GM23338 (cell line): ENCODE results near the gene RBBP4. TPM values are rescaled to one million over a fixed set of nuclear protein-coding genes. Genes with fewer than 3 reads are reported as not detected.

Experiments used
- ATAC-seq: fragments of 200-7000 bp; cut with Tn5 transposase; 3 replicates; pipeline ENCODE4 v1.9.1; 2020
- DNase-seq: peaks from one replicate; pipeline ENCODE4 v3.0.0-alpha.2; 2015; ENCODE audit warnings: low spot score
- H2AFZ ChIP-seq: fragments of 200-600 bp; sonication (generic); 2 replicates; pipeline ENCODE4 v1.8.0; 2016; ENCODE audit warnings: antibody characterized with exemption, mild to moderate bottlenecking, moderate library complexity
- H3F3A ChIP-seq: fragments of 200-600 bp; sonication (generic); replicated peaks from 2 replicates; pipeline ENCODE4 v1.8.0; 2017; ENCODE audit warnings: antibody characterized with exemption, mixed run types, low read depth
- H3K27ac ChIP-seq: fragments of 200-600 bp; sonication (generic); 2 replicates; pipeline ENCODE4 v1.6.1; 2016; ENCODE audit warnings: low read depth
- H3K27me3 ChIP-seq: fragments of 200-600 bp; sonication (generic); 2 replicates; pipeline ENCODE4 v1.8.0; 2016; ENCODE audit warnings: mild to moderate bottlenecking, mixed run types, moderate library complexity; ENCODE audit not compliant: insufficient read depth
- H3K36me3 ChIP-seq: fragments of 200-600 bp; sonication (generic); 2 replicates; pipeline ENCODE4 v1.8.0; 2016; ENCODE audit warnings: mild to moderate bottlenecking; ENCODE audit not compliant: insufficient read depth
- H3K4me1 ChIP-seq: fragments of 200-600 bp; sonication (generic); 2 replicates; pipeline ENCODE4 v1.8.0; 2016; ENCODE audit warnings: mild to moderate bottlenecking, moderate library complexity; ENCODE audit not compliant: insufficient read depth
- H3K4me2 ChIP-seq: fragments of 200-600 bp; sonication (generic); 2 replicates; pipeline ENCODE4 v1.7.1; 2017; ENCODE audit warnings: mixed run types
- H3K4me3 ChIP-seq: fragments of 200-600 bp; sonication (generic); 2 replicates; pipeline ENCODE4 v1.6.1; 2016; ENCODE audit warnings: mixed run types
- H3K79me2 ChIP-seq: fragments of 200-600 bp; sonication (generic); replicated peaks from 2 replicates; pipeline ENCODE4 v1.8.0; 2017; ENCODE audit warnings: mild to moderate bottlenecking; ENCODE audit not compliant: insufficient read depth
- H3K9me2 ChIP-seq: fragments of 200-600 bp; sonication (generic); 2 replicates; pipeline ENCODE4 v1.8.0; 2017; ENCODE audit not compliant: insufficient read depth
- H4K20me1 ChIP-seq: fragments of 200-600 bp; sonication (generic); replicated peaks from 2 replicates; pipeline ENCODE4 v1.8.0; 2017; ENCODE audit warnings: mild to moderate bottlenecking; ENCODE audit not compliant: insufficient read depth
- H3K27ac Mint-ChIP-seq: 2 replicates; pipeline ENCODE4 v1.8.0; 2020; ENCODE audit warnings: inconsistent platforms, mild to moderate bottlenecking, moderate library complexity, mixed read lengths
- H3K27me3 Mint-ChIP-seq: 3 replicates; pipeline ENCODE4 v1.8.0; 2022; ENCODE audit warnings: low read depth, mild to moderate bottlenecking, moderate library complexity, mixed read lengths, inconsistent platforms; ENCODE audit not compliant: insufficient read depth, poor library complexity
- H3K36me3 Mint-ChIP-seq: 3 replicates; pipeline ENCODE4 v1.8.0; 2021; ENCODE audit warnings: low read depth, mild to moderate bottlenecking, inconsistent platforms, moderate library complexity, mixed read lengths
- H3K4me1 Mint-ChIP-seq: 3 replicates; pipeline ENCODE4 v1.8.0; 2020; ENCODE audit warnings: mild to moderate bottlenecking, inconsistent platforms, mixed read lengths
- H3K4me3 Mint-ChIP-seq: 3 replicates; pipeline ENCODE4 v1.8.0; 2021; ENCODE audit warnings: moderate library complexity, mild to moderate bottlenecking, inconsistent platforms, mixed read lengths
- H3K9me3 Mint-ChIP-seq: 3 replicates; pipeline ENCODE4 v1.8.0; 2020; ENCODE audit warnings: moderate library complexity, mild to moderate bottlenecking, inconsistent platforms, mixed read lengths
- CREB1 ChIP-seq: fragments of 250-450 bp; sonication (Bioruptor Pico); IDR thresholded peaks from 2 replicates; pipeline ENCODE4 v1.5.0; 2020; ENCODE audit warnings: low read depth, mild to moderate bottlenecking, moderate library complexity
- EZH2 ChIP-seq: fragments of 200-600 bp; sonication (generic); IDR thresholded peaks from one replicate; pipeline ENCODE4 v1.8.0; 2017; ENCODE audit warnings: antibody characterized with exemption, mild to moderate bottlenecking, low read depth; ENCODE audit not compliant: unreplicated experiment
- EZH2phosphoT487 ChIP-seq: fragments of 200-600 bp; sonication (generic); IDR thresholded peaks from one replicate; pipeline ENCODE4 v1.8.1; 2018; ENCODE audit warnings: antibody characterized with exemption; ENCODE audit not compliant: unreplicated experiment
- JUNB ChIP-seq: IDR thresholded peaks from one replicate; pipeline ENCODE4 v1.6.1; 2016; ENCODE audit warnings: antibody characterized with exemption; ENCODE audit not compliant: unreplicated experiment
- NANOG ChIP-seq: IDR thresholded peaks from 2 replicates; pipeline ENCODE4 v1.6.1; 2016; ENCODE audit warnings: antibody characterized with exemption, borderline replicate concordance
- POLR2AphosphoS5 ChIP-seq: IDR thresholded peaks from 2 replicates; pipeline ENCODE4 v1.6.1; 2016; ENCODE audit warnings: antibody characterized with exemption, low read depth
- STAT1 ChIP-seq: IDR thresholded peaks from one replicate; pipeline ENCODE4 v1.6.1; 2016; ENCODE audit warnings: antibody characterized with exemption; ENCODE audit not compliant: unreplicated experiment
- ZNF114 ChIP-seq: fragments of 250-450 bp; sonication (Bioruptor Pico); IDR thresholded peaks from 2 replicates; pipeline ENCODE4 v1.5.0; 2020; ENCODE audit warnings: mild to moderate bottlenecking, moderate library complexity
- ZNF331 ChIP-seq: fragments of 250-450 bp; sonication (Bioruptor Pico); IDR thresholded peaks from 2 replicates; pipeline ENCODE4 v1.5.0; 2020; ENCODE audit warnings: low read depth, mild to moderate bottlenecking, moderate library complexity
- polyA plus RNA-seq: library from polyadenylated mRNA; unstranded; fragments of >200 nt; fragmentation: Nextera tagmentation; extraction: Ambion mirVana; gene quantifications from 2 replicates; pipeline ENCODE4 v1.2.1, GENCODE V29; 2016
- total RNA-seq: library from RNA; depleted of rRNA; stranded (reverse); fragments of >200 nt; shearing (Covaris generic); gene quantifications from 2 replicates; pipeline ENCODE4 v1.2.3, GENCODE V29; 2014
- TF ChIP-seq, protein P1 (sequence below): fragments of 250-450 bp; sonication (Bioruptor Pico); IDR thresholded peaks from 2 replicates; pipeline ENCODE4 v1.5.0; 2020; ENCODE audit warnings: mild to moderate bottlenecking, moderate library complexity
- TF ChIP-seq, protein P2 (sequence below): IDR thresholded peaks from 2 replicates; pipeline ENCODE4 v1.6.1; 2016; ENCODE audit warnings: antibody characterized with exemption
- TF ChIP-seq, protein P3 (sequence below): IDR thresholded peaks from one replicate; pipeline ENCODE4 v1.6.1; 2018; ENCODE audit warnings: antibody characterized with exemption; ENCODE audit not compliant: unreplicated experiment
- TF ChIP-seq, protein P4 (sequence below), 2 experiments: fragments of 200-600 bp in 1 of 2; sonication (generic) in 1 of 2; conservative IDR thresholded peaks; 2 replicates each; pipeline versions ENCODE4 v1.5.1 to v1.6.1; 2016 to 2017; ENCODE audit warnings: antibody characterized with exemption in 2 of 2, low read depth in 2 of 2, mild to moderate bottlenecking in 2 of 2, moderate library complexity in 1 of 2

Gene RBBP4
- total and polyA plus RNA-seq, 2 experiments from 2014 or later = 262 to 312 TPM

DNA sequence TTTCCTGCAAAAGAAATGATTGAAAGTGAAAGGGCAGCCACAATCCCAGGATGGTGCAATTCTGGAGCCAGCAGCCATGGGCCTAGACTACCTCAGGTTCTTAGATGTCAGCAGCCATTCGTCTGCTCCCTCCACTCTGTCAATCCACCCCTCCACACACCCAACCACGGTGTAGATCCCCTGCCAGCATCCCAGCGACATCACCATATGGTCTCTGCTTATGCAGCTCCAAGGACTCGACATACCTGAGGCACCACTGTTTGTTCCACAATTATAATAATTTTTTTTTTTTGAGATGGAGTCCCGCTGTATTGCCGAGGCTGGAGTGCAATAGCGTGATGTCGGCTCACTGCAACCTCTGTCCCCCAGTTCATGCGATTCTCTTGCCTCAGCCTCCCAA, 45.0 kb downstream of the RBBP4 start:
- TF ChIP-seq, protein P1, sequence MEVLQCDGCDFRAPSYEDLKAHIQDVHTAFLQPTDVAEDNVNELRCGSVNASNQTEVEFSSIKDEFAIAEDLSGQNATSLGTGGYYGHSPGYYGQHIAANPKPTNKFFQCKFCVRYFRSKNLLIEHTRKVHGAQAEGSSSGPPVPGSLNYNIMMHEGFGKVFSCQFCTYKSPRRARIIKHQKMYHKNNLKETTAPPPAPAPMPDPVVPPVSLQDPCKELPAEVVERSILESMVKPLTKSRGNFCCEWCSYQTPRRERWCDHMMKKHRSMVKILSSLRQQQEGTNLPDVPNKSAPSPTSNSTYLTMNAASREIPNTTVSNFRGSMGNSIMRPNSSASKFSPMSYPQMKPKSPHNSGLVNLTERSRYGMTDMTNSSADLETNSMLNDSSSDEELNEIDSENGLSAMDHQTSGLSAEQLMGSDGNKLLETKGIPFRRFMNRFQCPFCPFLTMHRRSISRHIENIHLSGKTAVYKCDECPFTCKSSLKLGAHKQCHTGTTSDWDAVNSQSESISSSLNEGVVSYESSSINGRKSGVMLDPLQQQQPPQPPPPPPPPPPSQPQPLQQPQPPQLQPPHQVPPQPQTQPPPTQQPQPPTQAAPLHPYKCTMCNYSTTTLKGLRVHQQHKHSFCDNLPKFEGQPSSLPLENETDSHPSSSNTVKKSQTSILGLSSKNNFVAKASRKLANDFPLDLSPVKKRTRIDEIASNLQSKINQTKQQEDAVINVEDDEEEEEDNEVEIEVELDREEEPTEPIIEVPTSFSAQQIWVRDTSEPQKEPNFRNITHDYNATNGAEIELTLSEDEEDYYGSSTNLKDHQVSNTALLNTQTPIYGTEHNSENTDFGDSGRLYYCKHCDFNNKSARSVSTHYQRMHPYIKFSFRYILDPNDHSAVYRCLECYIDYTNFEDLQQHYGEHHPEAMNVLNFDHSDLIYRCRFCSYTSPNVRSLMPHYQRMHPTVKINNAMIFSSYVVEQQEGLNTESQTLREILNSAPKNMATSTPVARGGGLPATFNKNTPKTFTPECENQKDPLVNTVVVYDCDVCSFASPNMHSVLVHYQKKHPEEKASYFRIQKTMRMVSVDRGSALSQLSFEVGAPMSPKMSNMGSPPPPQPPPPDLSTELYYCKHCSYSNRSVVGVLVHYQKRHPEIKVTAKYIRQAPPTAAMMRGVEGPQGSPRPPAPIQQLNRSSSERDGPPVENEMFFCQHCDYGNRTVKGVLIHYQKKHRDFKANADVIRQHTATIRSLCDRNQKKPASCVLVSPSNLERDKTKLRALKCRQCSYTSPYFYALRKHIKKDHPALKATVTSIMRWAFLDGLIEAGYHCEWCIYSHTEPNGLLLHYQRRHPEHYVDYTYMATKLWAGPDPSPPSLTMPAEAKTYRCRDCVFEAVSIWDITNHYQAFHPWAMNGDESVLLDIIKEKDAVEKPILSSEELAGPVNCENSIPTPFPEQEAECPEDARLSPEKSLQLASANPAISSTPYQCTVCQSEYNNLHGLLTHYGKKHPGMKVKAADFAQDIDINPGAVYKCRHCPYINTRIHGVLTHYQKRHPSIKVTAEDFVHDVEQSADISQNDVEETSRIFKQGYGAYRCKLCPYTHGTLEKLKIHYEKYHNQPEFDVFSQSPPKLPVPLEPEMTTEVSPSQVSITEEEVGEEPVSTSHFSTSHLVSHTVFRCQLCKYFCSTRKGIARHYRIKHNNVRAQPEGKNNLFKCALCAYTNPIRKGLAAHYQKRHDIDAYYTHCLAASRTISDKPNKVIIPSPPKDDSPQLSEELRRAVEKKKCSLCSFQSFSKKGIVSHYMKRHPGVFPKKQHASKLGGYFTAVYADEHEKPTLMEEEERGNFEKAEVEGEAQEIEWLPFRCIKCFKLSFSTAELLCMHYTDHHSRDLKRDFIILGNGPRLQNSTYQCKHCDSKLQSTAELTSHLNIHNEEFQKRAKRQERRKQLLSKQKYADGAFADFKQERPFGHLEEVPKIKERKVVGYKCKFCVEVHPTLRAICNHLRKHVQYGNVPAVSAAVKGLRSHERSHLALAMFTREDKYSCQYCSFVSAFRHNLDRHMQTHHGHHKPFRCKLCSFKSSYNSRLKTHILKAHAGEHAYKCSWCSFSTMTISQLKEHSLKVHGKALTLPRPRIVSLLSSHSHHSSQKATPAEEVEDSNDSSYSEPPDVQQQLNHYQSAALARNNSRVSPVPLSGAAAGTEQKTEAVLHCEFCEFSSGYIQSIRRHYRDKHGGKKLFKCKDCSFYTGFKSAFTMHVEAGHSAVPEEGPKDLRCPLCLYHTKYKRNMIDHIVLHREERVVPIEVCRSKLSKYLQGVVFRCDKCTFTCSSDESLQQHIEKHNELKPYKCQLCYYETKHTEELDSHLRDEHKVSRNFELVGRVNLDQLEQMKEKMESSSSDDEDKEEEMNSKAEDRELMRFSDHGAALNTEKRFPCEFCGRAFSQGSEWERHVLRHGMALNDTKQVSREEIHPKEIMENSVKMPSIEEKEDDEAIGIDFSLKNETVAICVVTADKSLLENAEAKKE = no peak
- TF ChIP-seq, protein P2, sequence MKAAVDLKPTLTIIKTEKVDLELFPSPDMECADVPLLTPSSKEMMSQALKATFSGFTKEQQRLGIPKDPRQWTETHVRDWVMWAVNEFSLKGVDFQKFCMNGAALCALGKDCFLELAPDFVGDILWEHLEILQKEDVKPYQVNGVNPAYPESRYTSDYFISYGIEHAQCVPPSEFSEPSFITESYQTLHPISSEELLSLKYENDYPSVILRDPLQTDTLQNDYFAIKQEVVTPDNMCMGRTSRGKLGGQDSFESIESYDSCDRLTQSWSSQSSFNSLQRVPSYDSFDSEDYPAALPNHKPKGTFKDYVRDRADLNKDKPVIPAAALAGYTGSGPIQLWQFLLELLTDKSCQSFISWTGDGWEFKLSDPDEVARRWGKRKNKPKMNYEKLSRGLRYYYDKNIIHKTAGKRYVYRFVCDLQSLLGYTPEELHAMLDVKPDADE = no peak
- TF ChIP-seq EZH2phosphoT487 (no peak), POLR2AphosphoS5 (no peak), JUNB (no peak), CREB1 (no peak), NANOG (no peak), ZNF114 (CRISPR knock-in tag) (no peak), STAT1 (no peak), EZH2 (no peak), ZNF331 (CRISPR knock-in tag) (no peak)
- TF ChIP-seq, protein P3, sequence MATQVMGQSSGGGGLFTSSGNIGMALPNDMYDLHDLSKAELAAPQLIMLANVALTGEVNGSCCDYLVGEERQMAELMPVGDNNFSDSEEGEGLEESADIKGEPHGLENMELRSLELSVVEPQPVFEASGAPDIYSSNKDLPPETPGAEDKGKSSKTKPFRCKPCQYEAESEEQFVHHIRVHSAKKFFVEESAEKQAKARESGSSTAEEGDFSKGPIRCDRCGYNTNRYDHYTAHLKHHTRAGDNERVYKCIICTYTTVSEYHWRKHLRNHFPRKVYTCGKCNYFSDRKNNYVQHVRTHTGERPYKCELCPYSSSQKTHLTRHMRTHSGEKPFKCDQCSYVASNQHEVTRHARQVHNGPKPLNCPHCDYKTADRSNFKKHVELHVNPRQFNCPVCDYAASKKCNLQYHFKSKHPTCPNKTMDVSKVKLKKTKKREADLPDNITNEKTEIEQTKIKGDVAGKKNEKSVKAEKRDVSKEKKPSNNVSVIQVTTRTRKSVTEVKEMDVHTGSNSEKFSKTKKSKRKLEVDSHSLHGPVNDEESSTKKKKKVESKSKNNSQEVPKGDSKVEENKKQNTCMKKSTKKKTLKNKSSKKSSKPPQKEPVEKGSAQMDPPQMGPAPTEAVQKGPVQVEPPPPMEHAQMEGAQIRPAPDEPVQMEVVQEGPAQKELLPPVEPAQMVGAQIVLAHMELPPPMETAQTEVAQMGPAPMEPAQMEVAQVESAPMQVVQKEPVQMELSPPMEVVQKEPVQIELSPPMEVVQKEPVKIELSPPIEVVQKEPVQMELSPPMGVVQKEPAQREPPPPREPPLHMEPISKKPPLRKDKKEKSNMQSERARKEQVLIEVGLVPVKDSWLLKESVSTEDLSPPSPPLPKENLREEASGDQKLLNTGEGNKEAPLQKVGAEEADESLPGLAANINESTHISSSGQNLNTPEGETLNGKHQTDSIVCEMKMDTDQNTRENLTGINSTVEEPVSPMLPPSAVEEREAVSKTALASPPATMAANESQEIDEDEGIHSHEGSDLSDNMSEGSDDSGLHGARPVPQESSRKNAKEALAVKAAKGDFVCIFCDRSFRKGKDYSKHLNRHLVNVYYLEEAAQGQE = no peak
- TF ChIP-seq, protein P4, sequence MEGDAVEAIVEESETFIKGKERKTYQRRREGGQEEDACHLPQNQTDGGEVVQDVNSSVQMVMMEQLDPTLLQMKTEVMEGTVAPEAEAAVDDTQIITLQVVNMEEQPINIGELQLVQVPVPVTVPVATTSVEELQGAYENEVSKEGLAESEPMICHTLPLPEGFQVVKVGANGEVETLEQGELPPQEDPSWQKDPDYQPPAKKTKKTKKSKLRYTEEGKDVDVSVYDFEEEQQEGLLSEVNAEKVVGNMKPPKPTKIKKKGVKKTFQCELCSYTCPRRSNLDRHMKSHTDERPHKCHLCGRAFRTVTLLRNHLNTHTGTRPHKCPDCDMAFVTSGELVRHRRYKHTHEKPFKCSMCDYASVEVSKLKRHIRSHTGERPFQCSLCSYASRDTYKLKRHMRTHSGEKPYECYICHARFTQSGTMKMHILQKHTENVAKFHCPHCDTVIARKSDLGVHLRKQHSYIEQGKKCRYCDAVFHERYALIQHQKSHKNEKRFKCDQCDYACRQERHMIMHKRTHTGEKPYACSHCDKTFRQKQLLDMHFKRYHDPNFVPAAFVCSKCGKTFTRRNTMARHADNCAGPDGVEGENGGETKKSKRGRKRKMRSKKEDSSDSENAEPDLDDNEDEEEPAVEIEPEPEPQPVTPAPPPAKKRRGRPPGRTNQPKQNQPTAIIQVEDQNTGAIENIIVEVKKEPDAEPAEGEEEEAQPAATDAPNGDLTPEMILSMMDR (conservative IDR thresholded peaks at IDR 0.05; ENCODE audit: low read depth in 2 of 2) = no peak
- H3K27me3 ChIP-seq = peaks cover 1% of the 10 kb centered on the region; the same call in 1 of the 2 replicates
- H3K9me3 Mint-ChIP-seq = no peaks in the 10 kb centered on the region
- H3K4me1 Mint-ChIP-seq = peaks cover 3% of the 10 kb centered on the region; the same call in 2 of the 3 replicates
- H3K9me2 ChIP-seq = 0 out of 2 replicates have a peak, but pooled peaks cover 3% of the 10 kb centered on the region
- no peak overlapping the region for H3K27ac ChIP-seq
- ATAC-seq (no peak; the same call in 2 of the 3 replicates), DNase-seq (no peak)
- no peaks in the 10 kb centered on the region for H3F3A ChIP-seq
- no peaks in the 10 kb centered on the region for H3K36me3 Mint-ChIP-seq
- no peaks in the 10 kb centered on the region; the same call in 1 of the 2 replicates for H4K20me1 ChIP-seq
- H3K4me2 ChIP-seq = no peak overlapping the region
- H3K79me2 ChIP-seq = no peaks in the 10 kb centered on the region
- peaks cover 19% of the 10 kb centered on the region for H3K27me3 Mint-ChIP-seq
- H3K4me3 Mint-ChIP-seq = no peak overlapping the region
- no peaks in the 10 kb centered on the region for H3K36me3 ChIP-seq
- H3K4me3 ChIP-seq = no peak overlapping the region
- H2AFZ ChIP-seq = no peak overlapping the region
- H3K27ac Mint-ChIP-seq = no peak overlapping the region
- no peaks in the 10 kb centered on the region for H3K4me1 ChIP-seq
